ENCODE measurements around the gene GATAD2A.
"Not testable (repeated sequence)": the region's sequence is repeated elsewhere in the genome, so short reads cannot be mapped to it uniquely, and the experiment has no call there.

Gene GATAD2A

GRCh38 chr19:19379527-19379926 lies 25.9 kb upstream of the GATAD2A start:
- Histone ChIP-seq H3F3A (ENCODE audit: low read depth) (no peaks in the 10 kb centered on the region; the same call in 1 of the 2 replicates), H2AFZ (ENCODE audit: low read length) (no peak overlapping the region), H3K4me2 (ENCODE audit: low read depth, low read length, poor library complexity, severe bottlenecking) (no peak overlapping the region), H3K9ac (ENCODE audit: low read depth, low read length, poor library complexity, severe bottlenecking) (no peak overlapping the region), H3K9me3 (ENCODE audit: insufficient read depth, low read depth, low read length) (no peaks in the 10 kb centered on the region), H3K36me3 (ENCODE audit: insufficient read depth, low read length) (no peaks in the 10 kb centered on the region), H3K9me2 (replicated peaks; ENCODE audit: low read depth, low read length) (no peaks in the 10 kb centered on the region), H3K4me3 (ENCODE audit: low read length, poor library complexity, severe bottlenecking) (no peak overlapping the region), H4K20me1 (ENCODE audit: insufficient read depth, low read length, poor library complexity, severe bottlenecking) (no peaks in the 10 kb centered on the region), H3K4me1 (ENCODE audit: insufficient read depth, low read length, poor library complexity, severe bottlenecking) (peaks cover 10% of the 10 kb centered on the region), H3K79me2 (ENCODE audit: insufficient read depth, low read length) (peaks cover 8% of the 10 kb centered on the region; the same call in 1 of the 2 replicates), H3K27me3 (ENCODE audit: insufficient read depth, low read length, poor library complexity, severe bottlenecking) (no peaks in the 10 kb centered on the region)
- TF ChIP-seq CTCF (conservative IDR thresholded peaks at IDR 0.05; ENCODE audit: low read length) (no peak), EZH2phosphoT487 (IDR thresholded peaks at IDR 0.05; ENCODE audit: borderline replicate concordance) (no peak)

GRCh38 chr19:19380316-19380715 lies 25.2 kb upstream of the GATAD2A start:
- not testable (repeated sequence) for H2AFZ ChIP-seq (ENCODE audit: low read length); H3K4me2 ChIP-seq (ENCODE audit: low read depth, low read length, poor library complexity, severe bottlenecking); H3K9me3 ChIP-seq (ENCODE audit: insufficient read depth, low read depth, low read length); H4K20me1 ChIP-seq (ENCODE audit: insufficient read depth, low read length, poor library complexity, severe bottlenecking); H3K36me3 ChIP-seq (ENCODE audit: insufficient read depth, low read length); H3F3A ChIP-seq (ENCODE audit: low read depth); H3K9ac ChIP-seq (ENCODE audit: low read depth, low read length, poor library complexity, severe bottlenecking); H3K27me3 ChIP-seq (ENCODE audit: insufficient read depth, low read length, poor library complexity, severe bottlenecking); H3K9me2 ChIP-seq (replicated peaks; ENCODE audit: low read depth, low read length); H3K4me3 ChIP-seq (ENCODE audit: low read length, poor library complexity, severe bottlenecking)
- Histone ChIP-seq H3K4me1 (ENCODE audit: insufficient read depth, low read length, poor library complexity, severe bottlenecking) (peaks cover 10% of the 10 kb centered on the region), H3K79me2 (ENCODE audit: insufficient read depth, low read length) (peaks cover 13% of the 10 kb centered on the region; the same call in 1 of the 2 replicates)

- no peaks in the 10 kb centered on the region for H3K36me3 ChIP-seq (ENCODE audit: insufficient read depth, low read length)
- H3K27me3 ChIP-seq (ENCODE audit: insufficient read depth, low read length, poor library complexity, severe bottlenecking), result no peaks in the 10 kb centered on the region
- H3K9ac ChIP-seq (ENCODE audit: low read depth, low read length, poor library complexity, severe bottlenecking), result no peak overlapping the region
- H3F3A ChIP-seq (ENCODE audit: low read depth), result no peaks in the 10 kb centered on the region; the same call in 1 of the 2 replicates
- peaks cover 9% of the 10 kb centered on the region for H3K4me1 ChIP-seq (ENCODE audit: insufficient read depth, low read length, poor library complexity, severe bottlenecking)
- H3K9me2 ChIP-seq (replicated peaks; ENCODE audit: low read depth, low read length), result no peaks in the 10 kb centered on the region
- peaks cover 3% of the 10 kb centered on the region for H4K20me1 ChIP-seq (ENCODE audit: insufficient read depth, low read length, poor library complexity, severe bottlenecking)
- no peak overlapping the region for H2AFZ ChIP-seq (ENCODE audit: low read length)
- no peaks in the 10 kb centered on the region for H3K9me3 ChIP-seq (ENCODE audit: insufficient read depth, low read depth, low read length)
- H3K4me3 ChIP-seq (ENCODE audit: low read length, poor library complexity, severe bottlenecking), result no peak overlapping the region
- no peak overlapping the region for H3K4me2 ChIP-seq (ENCODE audit: low read depth, low read length, poor library complexity, severe bottlenecking)
- H3K79me2 ChIP-seq (ENCODE audit: insufficient read depth, low read length), result peaks cover 16% of the 10 kb centered on the region
- TF ChIP-seq CTCF (conservative IDR thresholded peaks at IDR 0.05; ENCODE audit: low read length), result no peak
These were observed 24.2 kb upstream of the GATAD2A start for GRCh38 chr19:19381007-19381926.

All from Loucy (cell line).